Neural cell (in vitro differentiated cells): ENCODE results near the gene IGFL1. TPM values are rescaled to one million over a fixed set of nuclear protein-coding genes. Genes with fewer than 3 reads are reported as not detected.

Experiments used
- H2AFZ ChIP-seq: fragments of 200-600, 300-800 bp; sonication (generic), shearing (Covaris generic); 2 replicates; pipeline ENCODE4 v1.6.0; 2014; ENCODE audit warnings: low read depth, mild to moderate bottlenecking, antibody characterized with exemption, low read length, moderate library complexity
- H3F3A ChIP-seq: fragments of 200-600 bp; shearing (Covaris generic); 2 replicates; pipeline ENCODE4 v1.6.1; 2016; ENCODE audit warnings: mild to moderate bottlenecking, moderate library complexity, mixed read lengths, antibody characterized with exemption, low read length; ENCODE audit not compliant: insufficient read depth, poor library complexity, severe bottlenecking
- H3K27ac ChIP-seq: fragments of 200-600, 300-800 bp; sonication (generic), shearing (Covaris generic); 2 replicates; pipeline ENCODE4 v1.5.1; 2014; ENCODE audit warnings: mild to moderate bottlenecking, low read length, moderate library complexity
- H3K27me3 ChIP-seq: fragments of 300-800, 200-600 bp; sonication (generic), shearing (Covaris generic); 2 replicates; pipeline ENCODE4 v1.6.0; 2014; ENCODE audit warnings: mild to moderate bottlenecking, low read depth, low read length, moderate library complexity; ENCODE audit not compliant: insufficient read depth
- H3K36me3 ChIP-seq: fragments of 300-800, 200-600 bp; sonication (generic), shearing (Covaris generic); 2 replicates; pipeline ENCODE4 v1.5.1; 2014; ENCODE audit warnings: mild to moderate bottlenecking, antibody characterized with exemption, low read length, moderate library complexity; ENCODE audit not compliant: insufficient read depth
- H3K4me2 ChIP-seq: fragments of 300-800, 200-600 bp; sonication (generic), shearing (Covaris generic); 2 replicates; pipeline ENCODE4 v1.6.0; 2014; ENCODE audit warnings: mild to moderate bottlenecking, low read length
- H3K4me3 ChIP-seq: fragments of 300-800, 200-600 bp; sonication (generic), shearing (Covaris generic); 2 replicates; pipeline ENCODE4 v1.5.1; 2014; ENCODE audit warnings: mild to moderate bottlenecking, low read length, moderate library complexity
- H3K79me2 ChIP-seq: fragments of 200-600 bp; shearing (Covaris generic); replicated peaks from 2 replicates; pipeline ENCODE4 v1.6.0; 2014; ENCODE audit warnings: mild to moderate bottlenecking, low read length, moderate library complexity; ENCODE audit not compliant: insufficient read depth
- H3K9ac ChIP-seq: fragments of 300-800, 200-600 bp; sonication (generic), shearing (Covaris generic); 2 replicates; pipeline ENCODE4 v1.6.1; 2016; ENCODE audit warnings: mild to moderate bottlenecking, low read length, mixed read lengths
- H3K9me2 ChIP-seq: fragments of 200-600 bp; shearing (Covaris generic); 2 replicates; pipeline ENCODE4 v1.6.1; 2016; ENCODE audit warnings: mild to moderate bottlenecking, low read length, mixed read lengths; ENCODE audit not compliant: insufficient read depth
- H3K9me3 ChIP-seq: fragments of 200-600, 300-800 bp; sonication (generic), shearing (Covaris generic); 2 replicates; pipeline ENCODE4 v1.6.1; 2016; ENCODE audit warnings: mild to moderate bottlenecking, mixed run types, low read length, moderate library complexity, mixed read lengths
- H4K20me1 ChIP-seq: fragments of 200-600 bp; shearing (Covaris generic); 2 replicates; pipeline ENCODE4 v1.6.1; 2016; ENCODE audit warnings: mild to moderate bottlenecking, mixed run types; ENCODE audit not compliant: insufficient read depth
- EZH2 ChIP-seq: fragments of 200-600, 300-800 bp; shearing (Covaris generic), sonication (generic); IDR thresholded peaks from 2 replicates; pipeline ENCODE4 v1.6.1; 2014; ENCODE audit warnings: antibody characterized with exemption, low read length, borderline replicate concordance, mild to moderate bottlenecking; ENCODE audit not compliant: insufficient read depth, poor library complexity, severe bottlenecking
- polyA plus RNA-seq: library from polyadenylated mRNA; depleted of rRNA; stranded (reverse); fragments of >200 nt; gene quantifications from 2 replicates; pipeline ENCODE4 v1.2.3, GENCODE V29; 2014

The IGFL1 gene
- polyA plus RNA-seq, 1 donor from 2014 or later: not detected

DNA sequence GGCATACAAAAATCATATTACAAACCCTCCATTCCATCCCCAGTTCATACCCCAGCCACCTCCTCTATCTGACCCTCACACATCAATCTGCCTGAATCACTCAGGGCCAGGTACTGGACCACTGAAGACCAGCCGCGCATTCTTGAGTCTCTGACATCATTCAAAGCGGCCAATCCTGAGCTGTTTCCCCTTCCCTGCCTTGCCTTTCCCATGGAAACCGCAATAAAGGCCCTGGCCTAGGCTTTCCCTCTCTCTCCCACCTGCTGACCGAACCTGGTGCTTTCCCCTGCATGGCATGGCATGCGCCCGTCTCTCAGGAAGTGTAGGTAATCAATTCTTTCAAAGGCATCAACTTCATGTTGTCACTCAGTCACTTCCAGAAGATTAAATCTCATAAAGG lies 49.6 kb downstream of the IGFL1 start:
- Histone ChIP-seq H3K9me3 (no peaks in the 10 kb centered on the region), H3K79me2 (no peaks in the 10 kb centered on the region), H4K20me1 (no peaks in the 10 kb centered on the region), H3K27me3 (no peaks in the 10 kb centered on the region), H3K9me2 (no peaks in the 10 kb centered on the region), H3K9ac (no peak overlapping the region), H3K36me3 (no peaks in the 10 kb centered on the region), H3K27ac (no peak overlapping the region), H2AFZ (no peak overlapping the region), H3K4me2 (no peak overlapping the region), H3K4me3 (no peak overlapping the region), H3F3A (no peaks in the 10 kb centered on the region)
- TF ChIP-seq EZH2: no peak

Other genes starting within 250 kb of the IGFL1 start
- 0.82 and 1.4 TPM in 2 replicates for gene CCDC61, start 234.3 kb upstream of the IGFL1 start, polyA plus RNA-seq
- gene PGLYRP1, start 206.7 kb upstream of the IGFL1 start, polyA plus RNA-seq: not detected in 2 replicates
- 4.4 and 5.2 TPM in 2 replicates for gene IGFL4, start 188.7 kb upstream of the IGFL1 start, polyA plus RNA-seq
- not detected in 2 replicates for gene IGFL3, start 105.1 kb upstream of the IGFL1 start, polyA plus RNA-seq
- gene IGFL2, start 81.5 kb upstream of the IGFL1 start, polyA plus RNA-seq: not detected in 2 replicates
- 2.0 and 2.1 TPM in 2 replicates for gene HIF3A, start 67.3 kb downstream of the IGFL1 start, polyA plus RNA-seq
- 99.3 and 120 TPM in 2 replicates for gene PPP5C, start 117.3 kb downstream of the IGFL1 start, polyA plus RNA-seq
- 0.84 and 2.4 TPM in 2 replicates for gene CCDC8, start 183.8 kb downstream of the IGFL1 start, polyA plus RNA-seq
- gene PNMA8C, start 199.2 kb downstream of the IGFL1 start, polyA plus RNA-seq: 16.1 and 17.2 TPM in 2 replicates
- gene PNMA8A, start 241.8 kb downstream of the IGFL1 start, polyA plus RNA-seq: 234 and 238 TPM in 2 replicates